Natural killer cell (primary cell): Measurements from ENCODE around the gene CDC25C. TPM values are rescaled to one million over a fixed set of nuclear protein-coding genes. Genes with fewer than 3 reads are reported as not detected.

Experiments used
- ATAC-seq, 3 donors: fragments of 150-1000 bp in 2 of 3; fragments of 200-7000 bp in 1 of 3; cut with Tn5 transposase; 1 replicate in 1 of 3; 2 replicates in 2 of 3; pipeline ENCODE4 v1.10.0; 2021; ENCODE audit warnings: mild to moderate bottlenecking in 2 of 3, moderate library complexity in 2 of 3
- DNase-seq, 2 donors: peaks; one replicate each; pipeline versions ENCODE4 v3.0.0 to v3.0.0-alpha.2; 2013 to 2021; ENCODE audit warnings: mixed read lengths in 1 of 2
- H3K27ac ChIP-seq: one replicate; pipeline ENCODE4 v1.5.1; 2013; ENCODE audit warnings: mild to moderate bottlenecking, low read length
- H3K27me3 ChIP-seq: one replicate; pipeline ENCODE4 v1.6.1; 2013; ENCODE audit warnings: low read length; ENCODE audit not compliant: control insufficient read depth, insufficient read depth
- H3K36me3 ChIP-seq: one replicate; pipeline ENCODE4 v1.6.1; 2013; ENCODE audit warnings: low read length; ENCODE audit not compliant: control insufficient read depth, insufficient read depth
- H3K4me1 ChIP-seq: one replicate; pipeline ENCODE4 v1.6.1; 2013; ENCODE audit warnings: low read length; ENCODE audit not compliant: control insufficient read depth, insufficient read depth
- H3K4me3 ChIP-seq: one replicate; pipeline ENCODE4 v1.5.1; 2013; ENCODE audit warnings: low read length
- H3K9me3 ChIP-seq: one replicate; pipeline ENCODE4 v1.6.1; 2013; ENCODE audit warnings: low read length; ENCODE audit not compliant: control insufficient read depth, insufficient read depth
- H3K27ac Mint-ChIP-seq, 2 donors: one replicate each; pipeline ENCODE4 v1.8.0; 2022; ENCODE audit warnings: mild to moderate bottlenecking in 2 of 2, mixed read lengths in 2 of 2, moderate library complexity in 1 of 2
- H3K27me3 Mint-ChIP-seq, 2 donors: one replicate each; pipeline ENCODE4 v1.8.0; 2022; ENCODE audit warnings: low read depth in 2 of 2, mixed read lengths in 2 of 2
- H3K36me3 Mint-ChIP-seq: one replicate; pipeline ENCODE4 v1.8.0; 2022; ENCODE audit warnings: mixed read lengths
- H3K4me1 Mint-ChIP-seq, 2 donors: one replicate each; pipeline ENCODE4 v1.8.0; 2022; ENCODE audit warnings: mixed read lengths in 2 of 2
- H3K4me3 Mint-ChIP-seq: one replicate; pipeline ENCODE4 v1.8.0; 2022; ENCODE audit warnings: mild to moderate bottlenecking, moderate library complexity, mixed read lengths
- H3K9me3 Mint-ChIP-seq, 2 donors: one replicate each; pipeline ENCODE4 v1.8.0; 2022; ENCODE audit warnings: mixed read lengths in 2 of 2
- WGBS: methylation state at CpG from one replicate; pipeline ENCODE4 v1.1.7; 2013; ENCODE audit warnings: missing lambda C conversion rate; ENCODE audit not compliant: insufficient coverage; 5-methylcytosine and 5-hydroxymethylcytosine counted together
- intact Hi-C: fragments of 100-400 bp; cut with micrococcal nuclease; formaldehyde crosslinking; loops from one replicate; pipeline ENCODE4 v1.14.2; 2022
- total RNA-seq, 4 donors: library from RNA; stranded (reverse); fragments of 120-200 nt in 1 of 4; gene quantifications; one replicate each; pipeline versions ENCODE4 v1.2.3 to v1.2.4, GENCODE V29; 2013 to 2022
- TF ChIP-seq, protein P1 (sequence below): fragments of 200-600 bp; IDR thresholded peaks from one replicate; pipeline ENCODE4 v1.8.0; 2022; ENCODE audit warnings: antibody characterized with exemption

Gene CDC25C
- total RNA-seq, 3 donors from 2014 or later (not counting 1 experiment from before 2014, with no cell fraction given): 0.47 to 0.48 TPM; not detected in 1

DNA sequence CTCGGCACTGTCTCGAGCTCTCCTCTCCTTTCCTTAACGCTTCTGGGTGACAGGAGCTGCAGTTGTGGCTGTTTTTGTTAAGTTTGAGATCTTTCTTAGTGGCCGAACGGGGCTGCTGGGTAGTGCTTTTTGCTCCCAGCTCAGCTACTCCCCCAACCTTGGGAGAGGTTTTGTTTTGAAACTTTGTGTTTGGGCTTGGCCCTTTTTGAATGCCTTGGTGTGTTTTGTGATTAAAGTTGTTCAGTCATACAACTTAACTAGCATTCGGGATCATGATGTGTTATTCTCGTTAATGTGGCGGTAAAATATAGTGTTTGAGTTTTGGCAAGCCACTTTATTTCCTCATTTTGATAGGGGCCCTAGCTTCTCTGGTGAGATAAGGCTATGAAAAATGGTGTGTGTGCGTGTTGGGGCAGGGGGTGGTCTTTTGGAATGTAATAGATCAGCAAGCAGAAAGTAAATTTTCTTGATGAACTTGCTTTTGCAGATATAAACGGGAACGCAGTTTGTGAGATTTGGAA is 22.0 kb upstream of the CDC25C start:
- H3K27ac Mint-ChIP-seq: peak overlapping the region; percentile 94 to 97
- DNase-seq (peak in 1 of 2 donors; percentile 63), ATAC-seq (no peak)
- Histone ChIP-seq H3K9me3 (peaks cover 3% of the 10 kb centered on the region), H3K4me3 (peak overlapping the region; percentile 97), H3K36me3 (no peaks in the 10 kb centered on the region), H3K4me1 (peaks cover 18% of the 10 kb centered on the region), H3K27me3 (no peaks in the 10 kb centered on the region), H3K27ac (peak overlapping the region; percentile 97)
- H3K9me3 Mint-ChIP-seq: peaks cover 0 to 5% of the 10 kb centered on the region in 2 donors
- H3K4me3 Mint-ChIP-seq: peak overlapping the region; percentile 95
- 1% methylated on average over 9 of the region's 11 CpGs for WGBS
- TF ChIP-seq, protein P1, sequence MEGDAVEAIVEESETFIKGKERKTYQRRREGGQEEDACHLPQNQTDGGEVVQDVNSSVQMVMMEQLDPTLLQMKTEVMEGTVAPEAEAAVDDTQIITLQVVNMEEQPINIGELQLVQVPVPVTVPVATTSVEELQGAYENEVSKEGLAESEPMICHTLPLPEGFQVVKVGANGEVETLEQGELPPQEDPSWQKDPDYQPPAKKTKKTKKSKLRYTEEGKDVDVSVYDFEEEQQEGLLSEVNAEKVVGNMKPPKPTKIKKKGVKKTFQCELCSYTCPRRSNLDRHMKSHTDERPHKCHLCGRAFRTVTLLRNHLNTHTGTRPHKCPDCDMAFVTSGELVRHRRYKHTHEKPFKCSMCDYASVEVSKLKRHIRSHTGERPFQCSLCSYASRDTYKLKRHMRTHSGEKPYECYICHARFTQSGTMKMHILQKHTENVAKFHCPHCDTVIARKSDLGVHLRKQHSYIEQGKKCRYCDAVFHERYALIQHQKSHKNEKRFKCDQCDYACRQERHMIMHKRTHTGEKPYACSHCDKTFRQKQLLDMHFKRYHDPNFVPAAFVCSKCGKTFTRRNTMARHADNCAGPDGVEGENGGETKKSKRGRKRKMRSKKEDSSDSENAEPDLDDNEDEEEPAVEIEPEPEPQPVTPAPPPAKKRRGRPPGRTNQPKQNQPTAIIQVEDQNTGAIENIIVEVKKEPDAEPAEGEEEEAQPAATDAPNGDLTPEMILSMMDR: no peak
- intact Hi-C loops: loop anchor here (2.0 to 5.0 kb wide), 3 partner anchors 15 to 189 kb away; partner anchors contain the start of genes BRD8, ETF1, FAM53C and KIF20A
- peaks cover 7% of the 10 kb centered on the region for H3K36me3 Mint-ChIP-seq
- H3K4me1 Mint-ChIP-seq: peaks cover 44 to 45% of the 10 kb centered on the region in 2 donors
- no peaks in the 10 kb centered on the region for H3K27me3 Mint-ChIP-seq

DNA sequence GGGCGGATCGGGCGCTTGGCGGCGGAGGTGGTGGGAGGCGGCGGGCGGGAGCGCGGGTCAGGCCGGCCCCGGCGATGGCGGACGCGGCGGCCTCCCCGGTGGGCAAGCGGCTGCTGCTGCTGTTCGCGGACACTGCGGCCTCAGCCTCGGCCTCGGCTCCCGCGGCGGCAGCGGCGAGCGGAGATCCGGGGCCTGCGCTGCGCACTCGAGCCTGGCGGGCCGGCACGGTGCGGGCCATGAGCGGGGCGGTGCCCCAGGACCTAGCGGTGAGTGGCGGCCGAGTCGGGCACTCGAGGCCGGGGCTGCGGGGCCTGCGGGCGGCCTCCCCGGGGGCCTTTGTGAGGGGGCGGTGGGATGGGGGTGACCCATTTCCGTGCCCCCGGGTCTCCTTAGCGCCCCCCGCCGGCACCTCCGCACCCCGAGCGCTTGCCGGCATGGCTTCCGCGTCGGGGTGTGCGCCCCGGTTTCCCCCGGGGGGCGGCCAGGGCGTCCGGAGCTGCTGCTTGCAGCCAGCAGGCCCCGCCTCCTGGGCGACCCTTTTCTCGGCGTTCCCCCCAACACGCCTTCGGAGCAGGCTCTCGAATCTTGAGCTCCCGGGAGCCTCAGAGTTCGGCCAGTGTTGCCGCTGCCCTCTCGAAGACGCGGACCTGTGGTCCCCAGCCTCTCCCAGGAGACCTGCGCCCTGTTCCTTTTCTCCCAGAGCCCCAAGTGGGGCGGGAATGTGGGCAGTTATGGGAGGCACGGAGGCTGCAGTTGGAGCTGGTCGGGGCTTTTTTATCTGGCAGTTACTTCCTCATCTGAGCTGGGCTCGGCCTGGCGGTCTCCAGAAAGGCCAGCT is 21.3 kb upstream of the CDC25C start:
- peak overlapping the region; percentile 97 for H3K27ac ChIP-seq
- H3K9me3 Mint-ChIP-seq: peaks cover 0 to 5% of the 10 kb centered on the region in 2 donors
- ATAC-seq: peak; percentile 45 to 62 (median 58)
- peak overlapping the region; percentile 94 to 97 for H3K27ac Mint-ChIP-seq
- H3K4me3 ChIP-seq: peak overlapping the region; percentile 97
- H3K36me3 Mint-ChIP-seq: peaks cover 7% of the 10 kb centered on the region
- H3K4me1 Mint-ChIP-seq: peaks cover 44 to 45% of the 10 kb centered on the region in 2 donors
- TF ChIP-seq, protein P1: peak; percentile 69
- intact Hi-C loops: loop anchor here (2.0 to 5.0 kb wide), 3 partner anchors 14 to 190 kb away; partner anchors contain the start of genes BRD8, ETF1, FAM53C and KIF20A
- no peaks in the 10 kb centered on the region for H3K27me3 ChIP-seq
- H3K36me3 ChIP-seq: peaks cover 3% of the 10 kb centered on the region
- WGBS: under 1% methylated on average over 88 of the region's 88 CpGs
- peak; percentile 73 to 85 for DNase-seq
- H3K27me3 Mint-ChIP-seq: no peaks in the 10 kb centered on the region
- H3K9me3 ChIP-seq: peaks cover 3% of the 10 kb centered on the region
- peak overlapping the region; percentile 95 for H3K4me3 Mint-ChIP-seq
- H3K4me1 ChIP-seq: peaks cover 18% of the 10 kb centered on the region

DNA sequence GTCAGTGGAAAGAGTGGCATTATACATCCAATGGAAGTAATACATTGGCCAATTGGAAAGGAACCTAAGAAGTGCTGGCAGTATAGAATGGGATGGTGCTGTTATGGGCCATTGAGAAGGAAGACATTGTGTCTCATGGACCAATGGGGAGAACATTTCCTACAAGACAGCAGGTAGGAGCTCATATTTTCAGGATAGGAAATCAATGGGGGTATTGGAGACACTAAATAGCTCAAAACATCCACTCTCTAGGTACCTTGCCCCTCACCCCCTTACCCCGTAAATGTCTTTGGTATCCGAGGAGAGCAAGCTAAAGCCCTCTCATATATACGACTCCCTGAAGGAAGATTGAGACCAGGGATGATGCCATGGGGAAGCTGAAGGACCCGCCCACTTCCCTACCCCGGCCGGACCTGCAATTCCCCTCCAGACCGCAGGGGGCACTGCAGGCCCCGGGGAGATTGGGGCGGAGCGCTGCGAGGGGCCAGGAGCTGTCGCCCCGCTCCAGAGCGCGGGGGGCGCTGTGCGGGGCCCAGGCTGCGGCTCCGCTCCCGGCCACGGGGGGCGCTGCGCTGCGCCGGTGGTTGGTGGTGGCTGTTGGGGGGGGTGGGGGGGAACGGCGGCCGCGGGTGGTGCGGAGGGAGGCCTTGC is 20.6 kb upstream of the CDC25C start, which contains the start of gene KDM3B:
Gene KDM3B, plus strand, starts transcription at position 615 of the 651 bp plus-strand sequence. CDS start 111 bp downstream, outside the sequence.
- TF ChIP-seq, protein P1: peak; percentile 98
- Mint-ChIP-seq H3K27ac (peak within 1 kb of the TSS; percentile 94 to 97), H3K36me3 (peaks cover 7% of the 10 kb centered on the region), H3K9me3 (peaks cover 0 to 5% of the 10 kb centered on the region in 2 donors), H3K4me3 (peak within 1 kb of the TSS; percentile 95), H3K27me3 (no peaks in the 10 kb centered on the region), H3K4me1 (peaks cover 44 to 45% of the 10 kb centered on the region in 2 donors)
- intact Hi-C loops: loop anchor here (2.0 to 5.0 kb wide), 3 partner anchors 13 to 191 kb away; partner anchors contain the start of genes BRD8, ETF1, FAM53C and KIF20A
- Histone ChIP-seq H3K27ac (peak within 1 kb of the TSS; percentile 97), H3K4me1 (peaks cover 18% of the 10 kb centered on the region), H3K27me3 (no peaks in the 10 kb centered on the region), H3K4me3 (peak within 1 kb of the TSS; percentile 97), H3K36me3 (peaks cover 6% of the 10 kb centered on the region), H3K9me3 (peaks cover 3% of the 10 kb centered on the region)
- WGBS: 9% methylated on average over 29 of the region's 30 CpGs
- ATAC-seq: peak; percentile 86 to 98 (median 87)
- DNase-seq: peak; percentile 95 to 98
